ENCODE data around the gene DENND6B.

- TF ChIP-seq POLR2AphosphoS5 (IDR thresholded peaks at IDR 0.05) (no peak), CTCF (IDR thresholded peaks at IDR 0.05) (no peak), POLR2A (IDR thresholded peaks at IDR 0.05) (no peak)
Observed at GRCh38 chr22:50262460-50262911, 64.3 kb downstream of the DENND6B start.
